NT2/D1 (cell line): Measurements from ENCODE around the gene EVI5L.
A peak's percentile ranks its signal among the peaks of the same experiment; 100 is the strongest.

Experiments used
- DNase-seq: peaks from one replicate; pipeline ENCODE4 v3.0.0-alpha.2; 2011; ENCODE audit warnings: low read depth, low spot score
- H3K27me3 ChIP-seq: 2 replicates; pipeline ENCODE4 v1.6.0; 2011; ENCODE audit warnings: mild to moderate bottlenecking; ENCODE audit not compliant: insufficient read length, insufficient read depth
- H3K36me3 ChIP-seq: 2 replicates; pipeline ENCODE4 v1.6.1; 2011; ENCODE audit warnings: mild to moderate bottlenecking, low read length, mixed read lengths; ENCODE audit not compliant: insufficient read depth, insufficient read length
- H3K4me1 ChIP-seq: 2 replicates; pipeline ENCODE4 v1.5.1; 2011; ENCODE audit not compliant: insufficient read depth, insufficient read length
- H3K4me3 ChIP-seq: 2 replicates; pipeline ENCODE4 v1.5.1; 2011; ENCODE audit warnings: low read depth; ENCODE audit not compliant: insufficient read length
- H3K9ac ChIP-seq: 2 replicates; pipeline ENCODE4 v1.6.0; 2011; ENCODE audit warnings: low read depth; ENCODE audit not compliant: insufficient read length
- H3K9me3 ChIP-seq: 2 replicates; pipeline ENCODE4 v1.5.1; 2011; ENCODE audit warnings: mild to moderate bottlenecking, low read length; ENCODE audit not compliant: insufficient read depth
- SUZ12 ChIP-seq: IDR thresholded peaks from 2 replicates; pipeline ENCODE4 v1.6.1; 2011; ENCODE audit not compliant: insufficient read length, insufficient read depth; ENCODE audit errors: extremely low read depth
- YY1 ChIP-seq: IDR thresholded peaks from 2 replicates; pipeline ENCODE4 v1.6.1; 2011; ENCODE audit not compliant: insufficient read length, insufficient read depth
- ZNF274 ChIP-seq: IDR thresholded peaks from 2 replicates; pipeline ENCODE4 v1.6.1; 2011; ENCODE audit warnings: mild to moderate bottlenecking, low read depth, low read length

Gene EVI5L

GRCh38 chr19:7851623-7852500 is 21.8 kb downstream of the EVI5L start:
- peaks cover 8% of the 10 kb centered on the region for H3K27me3 ChIP-seq
- no peaks in the 10 kb centered on the region for H3K36me3 ChIP-seq
- no peak overlapping the region for H3K4me3 ChIP-seq
- DNase-seq = no peak
- H3K9me3 ChIP-seq = no peaks in the 10 kb centered on the region
- TF ChIP-seq SUZ12 (no peak), ZNF274 (no peak), YY1 (no peak)
- peak overlapping the region; percentile 61 for H3K9ac ChIP-seq
- peaks cover 19% of the 10 kb centered on the region for H3K4me1 ChIP-seq

- no peak for DNase-seq
- no peak for TF ChIP-seq SUZ12
- TF ChIP-seq ZNF274 = no peak
- no peak for TF ChIP-seq YY1
Observed at GRCh38 chr19:7852851-7853769, 23.1 kb downstream of the EVI5L start.

GRCh38 chr19:7853770-7854128 is 23.7 kb downstream of the EVI5L start:
- peak overlapping the region; percentile 32 for H3K9ac ChIP-seq
- TF ChIP-seq YY1 (no peak), ZNF274 (no peak), SUZ12 (no peak)
- H3K27me3 ChIP-seq = peaks cover 12% of the 10 kb centered on the region
- H3K4me1 ChIP-seq = peaks cover 34% of the 10 kb centered on the region
- DNase-seq = no peak
- no peaks in the 10 kb centered on the region for H3K9me3 ChIP-seq
- no peaks in the 10 kb centered on the region for H3K36me3 ChIP-seq
- H3K4me3 ChIP-seq = no peak overlapping the region

More at GRCh38 chr19:7852851-7853769, 23.1 kb downstream of the EVI5L start:
- H3K27me3 ChIP-seq = peaks cover 12% of the 10 kb centered on the region
- H3K36me3 ChIP-seq = no peaks in the 10 kb centered on the region
- H3K9ac ChIP-seq = peak overlapping the region; percentile 32
- H3K4me3 ChIP-seq = no peak overlapping the region
- H3K4me1 ChIP-seq = peaks cover 29% of the 10 kb centered on the region
- H3K9me3 ChIP-seq = no peaks in the 10 kb centered on the region

GRCh38 chr19:7855426-7856108 is 25.5 kb downstream of the EVI5L start:
- Histone ChIP-seq H3K9me3 (no peaks in the 10 kb centered on the region), H3K36me3 (no peaks in the 10 kb centered on the region), H3K4me1 (peaks cover 42% of the 10 kb centered on the region)

GRCh38 chr19:7856109-7856591 is 26.1 kb downstream of the EVI5L start:
- Histone ChIP-seq H3K9ac (no peak overlapping the region), H3K27me3 (peaks cover 31% of the 10 kb centered on the region), H3K4me3 (no peak overlapping the region), H3K36me3 (no peaks in the 10 kb centered on the region), H3K4me1 (peaks cover 44% of the 10 kb centered on the region), H3K9me3 (no peaks in the 10 kb centered on the region)
- TF ChIP-seq ZNF274 (no peak), SUZ12 (no peak), YY1 (no peak)
- no peak for DNase-seq

More at GRCh38 chr19:7855426-7856108, 25.5 kb downstream of the EVI5L start:
- no peak for TF ChIP-seq SUZ12
- TF ChIP-seq ZNF274 = no peak
- TF ChIP-seq YY1 = no peak
- DNase-seq = no peak
- H3K9ac ChIP-seq = no peak overlapping the region
- H3K4me3 ChIP-seq = no peak overlapping the region
- peaks cover 26% of the 10 kb centered on the region for H3K27me3 ChIP-seq

GRCh38 chr19:7856679-7857663 is 27.0 kb downstream of the EVI5L start:
- no peak for DNase-seq
- peaks cover 40% of the 10 kb centered on the region for H3K27me3 ChIP-seq
- no peak overlapping the region for H3K4me3 ChIP-seq
- TF ChIP-seq SUZ12 (no peak), ZNF274 (no peak), YY1 (no peak)
- H3K9ac ChIP-seq = no peak overlapping the region
- peaks cover 53% of the 10 kb centered on the region for H3K4me1 ChIP-seq
- H3K36me3 ChIP-seq = no peaks in the 10 kb centered on the region
- H3K9me3 ChIP-seq = no peaks in the 10 kb centered on the region
